ENCODE results near the gene ADSS1. TPM values are rescaled to one million over a fixed set of nuclear protein-coding genes. Genes with fewer than 3 reads are reported as not detected.

ADSS1 gene
- total RNA-seq, 4 donors from 2014 or later = 2.8 to 12.4 (median 9.0) TPM

GRCh38 chr14:104719343-104719742 lies 4.7 kb upstream of the ADSS1 start:
- no peak for DNase-seq (ENCODE audit: low spot score in 2 of 2)
- WGBS = 82% methylated on average over 8 of the region's 15 CpGs
- Histone ChIP-seq H3K4me3 (no peak overlapping the region), H3K4me1 (peaks cover 22% of the 10 kb centered on the region), H3K27ac (no peak overlapping the region), H3K27me3 (no peaks in the 10 kb centered on the region), H3K9me3 (no peaks in the 10 kb centered on the region), H3K36me3 (peaks cover 43% of the 10 kb centered on the region)
- TF ChIP-seq EP300 (IDR thresholded peaks at IDR 0.05) (no peak), POLR2A (IDR thresholded peaks at IDR 0.05) (no peak), POLR2AphosphoS5 (IDR thresholded peaks at IDR 0.05) (no peak)
- TF ChIP-seq, protein P1, sequence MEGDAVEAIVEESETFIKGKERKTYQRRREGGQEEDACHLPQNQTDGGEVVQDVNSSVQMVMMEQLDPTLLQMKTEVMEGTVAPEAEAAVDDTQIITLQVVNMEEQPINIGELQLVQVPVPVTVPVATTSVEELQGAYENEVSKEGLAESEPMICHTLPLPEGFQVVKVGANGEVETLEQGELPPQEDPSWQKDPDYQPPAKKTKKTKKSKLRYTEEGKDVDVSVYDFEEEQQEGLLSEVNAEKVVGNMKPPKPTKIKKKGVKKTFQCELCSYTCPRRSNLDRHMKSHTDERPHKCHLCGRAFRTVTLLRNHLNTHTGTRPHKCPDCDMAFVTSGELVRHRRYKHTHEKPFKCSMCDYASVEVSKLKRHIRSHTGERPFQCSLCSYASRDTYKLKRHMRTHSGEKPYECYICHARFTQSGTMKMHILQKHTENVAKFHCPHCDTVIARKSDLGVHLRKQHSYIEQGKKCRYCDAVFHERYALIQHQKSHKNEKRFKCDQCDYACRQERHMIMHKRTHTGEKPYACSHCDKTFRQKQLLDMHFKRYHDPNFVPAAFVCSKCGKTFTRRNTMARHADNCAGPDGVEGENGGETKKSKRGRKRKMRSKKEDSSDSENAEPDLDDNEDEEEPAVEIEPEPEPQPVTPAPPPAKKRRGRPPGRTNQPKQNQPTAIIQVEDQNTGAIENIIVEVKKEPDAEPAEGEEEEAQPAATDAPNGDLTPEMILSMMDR (IDR thresholded peaks at IDR 0.05) = no peak

DNA sequence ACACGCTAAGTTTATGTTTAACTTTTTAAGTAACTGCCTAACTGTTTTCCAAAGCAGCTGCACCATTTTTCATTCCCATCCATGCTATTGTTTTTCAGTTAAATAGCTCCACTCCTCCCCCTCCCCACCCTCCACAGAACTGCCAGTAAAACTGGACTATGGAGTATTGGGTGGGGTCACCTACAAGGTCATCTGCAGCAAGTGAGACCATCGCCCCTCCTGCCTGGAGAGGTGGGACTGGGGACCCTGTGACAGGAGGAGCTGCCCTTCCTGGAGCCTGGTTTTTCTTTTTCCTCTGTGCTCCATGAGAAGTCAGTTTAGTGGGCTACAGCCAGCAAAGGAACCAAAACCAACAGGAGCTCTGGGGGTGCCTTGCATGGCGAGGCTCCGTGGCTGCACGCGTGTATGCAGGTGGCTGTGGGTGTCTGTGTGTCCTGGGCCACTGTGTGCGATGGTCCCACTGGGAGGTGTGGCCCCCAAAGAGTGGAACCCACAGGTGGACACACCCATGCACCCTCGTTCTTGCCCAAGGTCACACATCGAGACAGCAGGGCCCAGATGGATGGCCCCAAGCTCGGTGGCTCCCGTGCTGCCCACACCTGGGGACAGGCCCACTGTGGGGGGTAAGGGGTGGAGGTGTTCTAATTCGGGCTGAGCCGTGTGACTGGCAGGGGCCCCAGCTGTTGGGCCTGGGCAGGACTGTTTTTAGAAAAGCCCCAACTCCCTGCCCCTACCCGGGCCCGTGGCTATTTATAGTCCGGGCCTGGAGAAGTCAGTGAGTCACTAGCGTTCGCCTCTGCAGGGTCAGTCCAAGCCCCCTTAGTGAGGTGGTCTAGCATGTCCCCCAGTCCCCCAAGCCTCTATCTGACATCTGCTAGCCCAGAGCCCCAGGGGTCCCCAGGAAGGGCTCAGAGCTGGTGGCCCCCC lies 2.3 kb upstream of the ADSS1 start:
- TF ChIP-seq EP300 (IDR thresholded peaks at IDR 0.05) (no peak), POLR2A (IDR thresholded peaks at IDR 0.05) (no peak), POLR2AphosphoS5 (IDR thresholded peaks at IDR 0.05) (no peak)
- DNase-seq (ENCODE audit: low spot score in 2 of 2) = no peak
- Histone ChIP-seq H3K9me3 (no peaks in the 10 kb centered on the region), H3K4me3 (no peak overlapping the region), H3K36me3 (peaks cover 22% of the 10 kb centered on the region), H3K27me3 (no peaks in the 10 kb centered on the region), H3K27ac (no peak overlapping the region), H3K4me1 (peaks cover 29% of the 10 kb centered on the region)
- 97% methylated on average over 3 of the region's 18 CpGs for WGBS

GRCh38 chr14:104722938-104723650 lies 935 bp upstream of the ADSS1 start:
- 46% methylated on average over 10 of the region's 26 CpGs for WGBS
- no peaks in the 10 kb centered on the region for H3K27me3 ChIP-seq
- no peak for DNase-seq (ENCODE audit: low spot score in 2 of 2)
- H3K4me1 ChIP-seq = peaks cover 29% of the 10 kb centered on the region
- H3K4me3 ChIP-seq = peak overlapping the region; percentile 80
- no peak for TF ChIP-seq EP300 (IDR thresholded peaks at IDR 0.05)
- TF ChIP-seq POLR2AphosphoS5 (IDR thresholded peaks at IDR 0.05) = no peak
- TF ChIP-seq, protein P1 (IDR thresholded peaks at IDR 0.05) = no peak
- TF ChIP-seq POLR2A (IDR thresholded peaks at IDR 0.05) = no peak
- H3K9me3 ChIP-seq = no peaks in the 10 kb centered on the region
- H3K36me3 ChIP-seq = peaks cover 21% of the 10 kb centered on the region
- no peak overlapping the region for H3K27ac ChIP-seq

GRCh38 chr14:104724407-104724980 lies 465 bp downstream of the ADSS1 start:
- no peak overlapping the region for H3K27ac ChIP-seq
- peak overlapping the region; percentile 80 for H3K4me3 ChIP-seq
- peaks cover 7% of the 10 kb centered on the region for H3K36me3 ChIP-seq
- H3K9me3 ChIP-seq = no peaks in the 10 kb centered on the region
- TF ChIP-seq EP300 (IDR thresholded peaks at IDR 0.05) (no peak), POLR2A (IDR thresholded peaks at IDR 0.05) (no peak), POLR2AphosphoS5 (IDR thresholded peaks at IDR 0.05) (no peak)
- TF ChIP-seq, protein P1 (IDR thresholded peaks at IDR 0.05) = no peak
- no peaks in the 10 kb centered on the region for H3K27me3 ChIP-seq
- peaks cover 29% of the 10 kb centered on the region for H3K4me1 ChIP-seq
- DNase-seq (ENCODE audit: low spot score in 2 of 2) = no peak
- whole genome bisulfite sequencing = 14% methylated on average over 3 of the region's 27 CpGs

DNA sequence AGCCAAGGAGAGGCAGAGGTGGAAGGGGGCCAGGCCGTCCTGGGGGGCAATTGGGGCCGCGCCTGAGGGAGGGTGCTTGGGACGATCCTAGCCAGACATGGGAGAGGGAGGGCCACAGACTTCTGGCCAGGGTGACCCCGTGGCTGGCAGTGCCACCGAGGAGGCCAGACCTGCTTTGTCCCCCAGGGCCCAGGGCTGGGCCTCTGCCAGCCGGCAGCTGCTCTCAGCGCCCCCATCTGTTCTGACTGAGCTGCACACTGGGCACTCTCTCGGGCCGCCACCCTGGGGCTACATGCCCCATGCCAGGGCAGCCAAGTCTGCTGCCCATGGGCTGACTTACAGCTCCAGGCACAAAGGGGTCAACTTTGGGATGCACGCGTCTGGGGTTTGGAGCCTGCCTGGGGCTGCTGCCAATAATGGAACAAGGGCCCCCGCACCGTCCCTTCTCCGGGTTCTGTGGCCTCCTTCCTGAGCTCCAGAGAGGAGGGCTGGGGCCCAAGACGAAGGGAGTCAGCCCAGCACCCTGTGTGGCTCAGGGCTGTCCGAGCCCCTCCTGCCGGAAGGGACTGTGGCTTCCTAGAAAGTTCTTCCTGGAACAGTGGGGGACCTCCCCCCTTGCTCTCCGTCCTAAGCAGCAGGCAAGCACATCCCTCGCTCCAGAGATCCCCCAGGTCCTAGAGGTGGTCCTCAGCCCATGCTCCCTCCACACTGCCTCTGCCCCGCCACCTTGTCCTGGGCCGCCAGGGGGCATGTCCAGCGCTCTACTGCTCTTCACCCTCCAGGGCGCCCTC lies 1.1 kb downstream of the ADSS1 start:
- TF ChIP-seq, protein P1 (IDR thresholded peaks at IDR 0.05) = peak in 1 of 2 donors; percentile 6
- TF ChIP-seq POLR2A (IDR thresholded peaks at IDR 0.05) (no peak), EP300 (IDR thresholded peaks at IDR 0.05) (no peak), POLR2AphosphoS5 (IDR thresholded peaks at IDR 0.05) (no peak)
- Histone ChIP-seq H3K9me3 (no peaks in the 10 kb centered on the region), H3K36me3 (no peaks in the 10 kb centered on the region), H3K27ac (no peak overlapping the region), H3K27me3 (no peaks in the 10 kb centered on the region), H3K4me3 (peak overlapping the region; percentile 80), H3K4me1 (peaks cover 29% of the 10 kb centered on the region)
- 43% methylated on average over 11 of the region's 24 CpGs for WGBS
- DNase-seq (ENCODE audit: low spot score in 2 of 2) = no peak

All from suprapubic skin (tissue), 4 donors.